HG02763 (cell line): ENCODE data around the gene CCHCR1.
"Not testable (repeated sequence)": the region's sequence is repeated elsewhere in the genome, so short reads cannot be mapped to it uniquely, and the experiment has no call there.

Experiments used
- ATAC-seq: cut with Tn5 transposase; IDR thresholded peaks from one replicate; pipeline ENCODE4 v1.9.1; 2021; ENCODE audit warnings: mild to moderate bottlenecking, moderate library complexity; ENCODE audit not compliant: unreplicated experiment

Gene CCHCR1

GRCh38 chr6:31185695-31186051 is 28.1 kb upstream of the CCHCR1 start:
- not testable (repeated sequence) for ATAC-seq

GRCh38 chr6:31183859-31184258 is 26.3 kb upstream of the CCHCR1 start:
- ATAC-seq, result not testable (repeated sequence)

- ATAC-seq, result not testable (repeated sequence)
Observed at GRCh38 chr6:31183287-31183686, 25.7 kb upstream of the CCHCR1 start.

- ATAC-seq, result no peak
Observed at GRCh38 chr6:31180500-31180899, 22.9 kb upstream of the CCHCR1 start.

GRCh38 chr6:31179896-31180295 is 22.3 kb upstream of the CCHCR1 start:
- no peak for ATAC-seq

- no peak for ATAC-seq
Observed at GRCh38 chr6:31179042-31179386, 21.4 kb upstream of the CCHCR1 start.

- no peak for ATAC-seq
Observed at GRCh38 chr6:31178143-31179041, 20.8 kb upstream of the CCHCR1 start.

- ATAC-seq, result no peak
Observed at GRCh38 chr6:31175971-31176370, 18.4 kb upstream of the CCHCR1 start.

GRCh38 chr6:31174378-31174777 is 16.8 kb upstream of the CCHCR1 start:
- ATAC-seq, result no peak

- no peak for ATAC-seq
Observed at GRCh38 chr6:31173406-31173805, 15.8 kb upstream of the CCHCR1 start.

- ATAC-seq, result no peak
Observed at GRCh38 chr6:31172973-31173384, 15.4 kb upstream of the CCHCR1 start.

- ATAC-seq, result no peak
Observed at GRCh38 chr6:31171931-31172905, 14.6 kb upstream of the CCHCR1 start.

GRCh38 chr6:31170987-31171671 is 13.5 kb upstream of the CCHCR1 start:
- no peak for ATAC-seq

GRCh38 chr6:31170600-31170881 is 12.9 kb upstream of the CCHCR1 start, which contains the start of gene POU5F1:
POU5F1 (minus strand) TSS chr6:31170682; CDS start chr6:31170620, 62 bp downstream.
- ATAC-seq, result no peak

- ATAC-seq, result not testable (repeated sequence)
Observed at GRCh38 chr6:31169858-31170599, 12.4 kb upstream of the CCHCR1 start.

- ATAC-seq, result no peak
Observed at GRCh38 chr6:31169123-31169857, 11.7 kb upstream of the CCHCR1 start.

- ATAC-seq, result no peak
Observed at GRCh38 chr6:31168606-31169005, 11.0 kb upstream of the CCHCR1 start.

- no peak for ATAC-seq
Observed at GRCh38 chr6:31165986-31166385, 8.4 kb upstream of the CCHCR1 start.

GRCh38 chr6:31165064-31165832 is 7.6 kb upstream of the CCHCR1 start:
- ATAC-seq, result peak; percentile 52
